Ovary (tissue), 3 donors: ENCODE data around the gene CASP10.

Source experiments
- CTCF ChIP-seq, 3 donors: fragments of 450-650 bp in 2 of 3; fragments of 200-600 bp in 1 of 3; IDR thresholded peaks; one replicate each; pipeline versions ENCODE4 v1.5.1 to v1.8.0; 2016 to 2022; ENCODE audit warnings: antibody characterized with exemption in 3 of 3, mild to moderate bottlenecking in 1 of 3
- EP300 ChIP-seq: sonication (generic); formaldehyde crosslinking; IDR thresholded peaks from one replicate; pipeline ENCODE4 v1.6.1; 2017; ENCODE audit warnings: antibody characterized with exemption
- POLR2A ChIP-seq: fragments of 450-650 bp; IDR thresholded peaks from one replicate; pipeline ENCODE4 v1.6.1; 2017; ENCODE audit warnings: antibody characterized with exemption, mild to moderate bottlenecking, moderate library complexity
- donor health status: DM: no; HTN: no; CAD: no.

GRCh38 chr2:201180010-201180409 is 2.9 kb upstream of the CASP10 start:
- TF ChIP-seq CTCF (IDR thresholded peaks at IDR 0.05), result no peak
- no peak for TF ChIP-seq EP300
- TF ChIP-seq POLR2A, result no peak
